ENCODE data around the gene GP5.
A peak's percentile ranks its signal among the peaks of the same experiment; 100 is the strongest.

The GP5 gene

DNA sequence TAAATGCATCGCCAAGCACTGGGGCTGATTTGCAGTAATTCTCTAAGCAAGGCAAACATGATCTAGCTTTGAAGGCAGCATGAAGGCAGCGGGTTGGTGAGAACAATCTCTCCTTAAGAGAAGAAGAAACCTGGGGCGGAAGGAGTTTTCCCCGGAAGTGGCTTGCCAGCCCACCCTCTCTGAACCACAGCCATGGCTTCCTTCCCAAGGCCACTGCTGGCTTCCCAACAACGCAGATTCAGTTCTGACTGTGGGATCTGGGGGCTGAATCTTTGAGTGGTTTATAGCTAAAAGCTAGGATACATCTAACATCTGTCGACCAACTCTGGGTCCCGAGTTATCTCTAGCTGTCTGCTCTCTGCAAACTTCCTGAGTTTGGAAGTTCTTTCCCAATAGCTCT, 43.7 kb downstream of the GP5 start:
- H3K4me1 Mint-ChIP-seq = no peaks in the 10 kb centered on the region
- peaks cover 31% of the 10 kb centered on the region for H3K27me3 Mint-ChIP-seq
- no peak for ATAC-seq
- H3K9me3 Mint-ChIP-seq = no peaks in the 10 kb centered on the region
- no peak overlapping the region for H3K27ac Mint-ChIP-seq
- H3K4me3 Mint-ChIP-seq = no peak overlapping the region
- no peaks in the 10 kb centered on the region for H3K36me3 Mint-ChIP-seq

DNA sequence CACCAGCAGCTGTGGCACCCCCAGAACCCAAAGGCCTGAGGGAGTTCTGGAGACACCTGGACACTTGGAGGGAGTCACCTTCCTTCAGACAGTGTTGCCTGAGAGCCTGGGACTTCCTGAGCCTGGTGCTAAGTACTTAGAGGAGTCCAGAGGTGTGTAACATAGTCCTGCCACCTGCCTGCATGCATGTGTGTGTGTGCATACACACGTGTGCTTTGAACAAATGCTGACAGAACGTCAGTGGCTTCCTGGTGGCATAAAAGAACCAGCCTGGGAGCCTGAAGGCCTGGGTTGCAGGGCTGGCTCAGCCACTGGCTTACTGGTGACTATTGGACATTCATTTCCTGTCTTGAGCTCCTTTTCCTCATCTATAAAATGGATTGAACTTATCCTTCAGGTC, 44.8 kb downstream of the GP5 start:
- peaks cover 21% of the 10 kb centered on the region for H3K27me3 Mint-ChIP-seq
- H3K9me3 Mint-ChIP-seq = no peaks in the 10 kb centered on the region
- ATAC-seq = no peak
- no peaks in the 10 kb centered on the region for H3K36me3 Mint-ChIP-seq
- no peak overlapping the region for H3K27ac Mint-ChIP-seq
- no peak overlapping the region for H3K4me3 Mint-ChIP-seq
- H3K4me1 Mint-ChIP-seq = no peaks in the 10 kb centered on the region

GRCh38 chr3:194352667-194353246, 46.3 kb downstream of the GP5 start:
- no peak overlapping the region for H3K27ac Mint-ChIP-seq
- peaks cover 8% of the 10 kb centered on the region for H3K27me3 Mint-ChIP-seq
- ATAC-seq = no peak
- H3K4me3 Mint-ChIP-seq = no peak overlapping the region
- H3K9me3 Mint-ChIP-seq = no peaks in the 10 kb centered on the region
- no peaks in the 10 kb centered on the region for H3K36me3 Mint-ChIP-seq
- H3K4me1 Mint-ChIP-seq = no peaks in the 10 kb centered on the region

DNA sequence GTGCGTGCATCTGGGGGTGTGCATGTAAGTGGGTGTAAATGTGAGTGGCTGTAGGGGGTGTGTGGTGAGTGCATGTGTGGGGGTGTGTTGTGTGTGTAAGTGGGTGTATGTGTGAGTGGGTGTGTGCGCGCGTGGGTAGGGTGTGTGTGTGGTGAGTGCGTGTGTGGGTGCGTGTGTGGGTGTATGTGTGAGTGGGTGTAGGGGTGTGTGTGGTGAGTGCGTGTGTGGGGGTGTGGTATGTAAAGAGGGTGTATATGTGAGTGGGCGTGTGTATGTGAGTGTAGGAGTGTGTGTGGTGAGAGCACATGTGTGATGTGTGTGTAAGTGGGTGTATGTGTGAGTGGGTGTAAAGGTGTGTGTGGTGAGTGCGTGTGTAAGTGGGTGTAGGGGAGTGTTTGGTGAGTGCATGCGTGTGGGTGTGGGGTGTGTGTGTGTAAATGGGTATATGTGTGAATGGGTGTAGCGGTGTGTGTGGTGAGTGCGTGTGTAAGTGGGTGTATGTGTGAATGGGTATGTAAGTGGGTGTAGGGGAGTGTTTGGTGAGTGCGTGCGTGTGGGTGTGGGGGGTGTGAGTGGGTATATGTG, 47.0 kb downstream of the GP5 start:
- no peaks in the 10 kb centered on the region for H3K36me3 Mint-ChIP-seq
- no peak overlapping the region for H3K27ac Mint-ChIP-seq
- no peak overlapping the region for H3K4me3 Mint-ChIP-seq

GRCh38 chr3:194351080-194351672, 47.9 kb downstream of the GP5 start, which contains the start of gene CPN2:
Gene CPN2 (minus strand): TSS chr3:194351328. CDS start chr3:194342702, 8,626 bp downstream.
- H3K36me3 Mint-ChIP-seq = no peaks in the 10 kb centered on the region
- no peaks in the 10 kb centered on the region for H3K4me1 Mint-ChIP-seq
- H3K9me3 Mint-ChIP-seq = no peaks in the 10 kb centered on the region
- H3K4me3 Mint-ChIP-seq = no peak within 1 kb of the TSS
- ATAC-seq = no peak
- H3K27me3 Mint-ChIP-seq = peaks cover 7% of the 10 kb centered on the region
- H3K27ac Mint-ChIP-seq = no peak within 1 kb of the TSS

More for the DNA sequence above, 47.0 kb downstream of the GP5 start:
- Mint-ChIP-seq H3K27me3 (peaks cover 4% of the 10 kb centered on the region), H3K4me1 (no peaks in the 10 kb centered on the region), H3K9me3 (no peaks in the 10 kb centered on the region)
- peak; percentile 18 for ATAC-seq

DNA sequence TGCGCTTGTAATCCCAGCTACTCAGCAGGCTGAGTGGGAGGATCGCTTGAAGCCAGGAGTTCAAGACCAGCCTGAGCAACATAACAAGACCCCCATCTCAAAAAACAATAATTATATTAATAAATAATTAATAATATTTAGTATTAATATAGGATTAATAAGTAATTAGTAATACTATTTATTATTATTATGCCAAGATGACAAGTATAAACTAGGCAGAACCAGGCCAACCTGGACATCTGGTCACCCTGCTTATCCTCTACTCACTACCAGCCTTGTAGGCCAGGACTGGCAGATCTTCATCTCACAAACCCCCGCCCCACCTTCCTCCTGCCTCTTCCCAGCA, 48.4 kb downstream of the GP5 start:
- Mint-ChIP-seq H3K36me3 (no peaks in the 10 kb centered on the region), H3K27ac (no peak overlapping the region), H3K4me1 (no peaks in the 10 kb centered on the region), H3K27me3 (peaks cover 12% of the 10 kb centered on the region), H3K4me3 (no peak overlapping the region), H3K9me3 (no peaks in the 10 kb centered on the region)
- ATAC-seq = no peak

GRCh38 chr3:194348354-194348753, 50.7 kb downstream of the GP5 start:
- Mint-ChIP-seq H3K27ac (no peak overlapping the region), H3K36me3 (no peaks in the 10 kb centered on the region), H3K4me1 (peaks cover 6% of the 10 kb centered on the region), H3K9me3 (no peaks in the 10 kb centered on the region), H3K27me3 (peaks cover 27% of the 10 kb centered on the region), H3K4me3 (no peak overlapping the region)
- no peak for ATAC-seq

DNA sequence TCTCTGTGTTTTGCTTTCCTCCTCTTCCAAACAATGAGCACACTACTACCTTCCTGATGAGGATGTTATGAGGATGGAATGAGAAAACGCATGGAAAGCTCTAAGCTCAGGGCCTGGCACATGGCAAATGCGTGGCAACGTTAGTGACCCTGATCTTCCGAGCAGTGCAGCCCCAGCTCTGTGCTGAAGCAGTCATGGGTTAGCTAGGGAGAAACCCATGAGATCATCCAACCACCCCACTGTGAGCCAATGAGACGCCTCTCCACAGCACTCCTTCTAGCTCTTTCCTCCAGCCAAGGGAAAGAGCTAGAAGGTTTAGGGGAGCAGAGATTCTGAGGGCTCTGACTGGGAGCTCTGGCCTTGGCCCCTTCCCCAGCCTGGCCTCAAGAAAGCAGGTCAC, 52.4 kb downstream of the GP5 start:
- no peak for ATAC-seq
- H3K9me3 Mint-ChIP-seq = no peaks in the 10 kb centered on the region
- peaks cover 42% of the 10 kb centered on the region for H3K27me3 Mint-ChIP-seq
- H3K4me1 Mint-ChIP-seq = peaks cover 6% of the 10 kb centered on the region
- H3K27ac Mint-ChIP-seq = no peak overlapping the region
- H3K4me3 Mint-ChIP-seq = no peak overlapping the region
- no peaks in the 10 kb centered on the region for H3K36me3 Mint-ChIP-seq

- H3K27me3 Mint-ChIP-seq = peaks cover 47% of the 10 kb centered on the region
- no peaks in the 10 kb centered on the region for H3K36me3 Mint-ChIP-seq
- no peaks in the 10 kb centered on the region for H3K9me3 Mint-ChIP-seq
- peaks cover 6% of the 10 kb centered on the region for H3K4me1 Mint-ChIP-seq
- ATAC-seq = no peak
- H3K4me3 Mint-ChIP-seq = no peak overlapping the region
- no peak overlapping the region for H3K27ac Mint-ChIP-seq
These were observed 53.0 kb downstream of the GP5 start for GRCh38 chr3:194346035-194346434.

Measured in stimulated activated memory B cell treated with anti-CD40 and anti-IgM and Interleukin-4, amounts not matched to agents 10 μg/mL and 1 μg/mL and 100 μg/mL, for 72 hours (primary cell).